Stimulated activated CD4-positive, alpha-beta T cell treated with anti-CD3 and anti-CD28 coated beads, Interleukin-2, amount 100 ng/mL, for 48 hours (primary cell): ENCODE measurements around the gene ACER1.
"Not testable (repeated sequence)": the region's sequence is repeated elsewhere in the genome, so short reads cannot be mapped to it uniquely, and the experiment has no call there.

ENCODE experiments used
- DNase-seq, 2 donors: peaks; one replicate each; pipeline ENCODE4 v3.0.0-alpha.2; 2020

ACER1 gene

DNA sequence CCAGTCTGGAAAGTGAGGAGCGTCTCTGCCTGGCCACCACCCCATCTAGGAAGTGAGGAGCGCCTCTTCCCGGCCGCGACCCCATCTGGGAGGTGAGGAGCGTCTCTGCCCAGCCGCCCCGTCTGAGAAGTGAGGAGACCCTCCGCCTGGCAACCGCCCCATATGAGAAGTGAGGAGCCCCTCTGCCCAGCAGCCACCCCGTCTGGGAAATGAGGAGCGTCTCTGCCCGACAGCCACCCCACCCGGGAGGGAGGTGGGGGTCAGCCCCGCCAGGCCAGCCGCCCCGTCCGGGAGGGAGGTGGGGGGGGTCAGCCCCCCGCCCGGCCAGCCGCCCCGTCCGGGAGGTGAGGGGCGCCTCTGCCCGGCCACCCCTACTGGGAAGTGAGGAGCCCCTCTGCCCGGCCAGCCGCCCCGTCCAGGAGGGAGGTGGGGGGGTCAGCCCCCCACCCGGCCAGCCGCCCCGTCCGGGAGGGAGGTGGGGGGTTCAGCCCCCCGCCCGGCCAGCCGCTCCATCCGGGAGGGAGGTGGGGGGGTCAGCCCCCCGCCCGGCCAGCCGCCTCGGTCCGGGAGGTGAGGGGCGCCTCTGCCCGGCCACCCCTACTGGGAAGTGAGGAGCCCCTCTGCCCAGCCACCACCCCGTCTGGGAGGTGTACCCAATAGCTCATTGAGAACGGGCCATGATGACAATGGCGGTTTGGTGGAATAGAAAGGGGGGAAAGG lies 22.1 kb upstream of the ACER1 start:
- DNase-seq = not testable (repeated sequence)

DNA sequence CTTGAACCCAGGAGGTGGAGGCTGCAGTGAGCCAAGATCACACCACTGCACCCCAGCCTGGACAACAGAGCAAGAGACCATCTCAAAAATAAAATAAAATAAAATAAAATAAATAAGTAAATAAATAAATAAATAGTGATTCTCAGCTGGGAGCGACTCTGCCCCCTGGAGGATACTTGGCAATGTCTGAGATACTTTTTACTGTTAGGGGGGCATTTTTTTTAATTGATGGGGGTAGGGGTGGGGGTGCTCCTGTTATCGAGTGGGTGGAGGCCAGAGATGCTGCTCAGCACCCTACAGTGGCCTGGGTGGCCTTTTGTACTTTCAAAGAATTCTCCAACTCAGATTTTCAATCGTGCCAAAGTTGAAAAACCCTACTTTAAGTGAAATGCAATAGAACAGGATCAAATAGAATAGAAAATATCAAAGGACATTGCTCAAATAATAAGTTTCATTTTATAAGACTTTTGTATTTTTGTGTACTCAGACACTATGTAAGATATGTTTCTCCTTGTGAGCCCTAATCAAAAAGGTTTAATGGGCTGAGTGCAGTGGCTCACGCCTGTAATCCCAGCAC lies 20.8 kb upstream of the ACER1 start:
- DNase-seq = no peak

DNA sequence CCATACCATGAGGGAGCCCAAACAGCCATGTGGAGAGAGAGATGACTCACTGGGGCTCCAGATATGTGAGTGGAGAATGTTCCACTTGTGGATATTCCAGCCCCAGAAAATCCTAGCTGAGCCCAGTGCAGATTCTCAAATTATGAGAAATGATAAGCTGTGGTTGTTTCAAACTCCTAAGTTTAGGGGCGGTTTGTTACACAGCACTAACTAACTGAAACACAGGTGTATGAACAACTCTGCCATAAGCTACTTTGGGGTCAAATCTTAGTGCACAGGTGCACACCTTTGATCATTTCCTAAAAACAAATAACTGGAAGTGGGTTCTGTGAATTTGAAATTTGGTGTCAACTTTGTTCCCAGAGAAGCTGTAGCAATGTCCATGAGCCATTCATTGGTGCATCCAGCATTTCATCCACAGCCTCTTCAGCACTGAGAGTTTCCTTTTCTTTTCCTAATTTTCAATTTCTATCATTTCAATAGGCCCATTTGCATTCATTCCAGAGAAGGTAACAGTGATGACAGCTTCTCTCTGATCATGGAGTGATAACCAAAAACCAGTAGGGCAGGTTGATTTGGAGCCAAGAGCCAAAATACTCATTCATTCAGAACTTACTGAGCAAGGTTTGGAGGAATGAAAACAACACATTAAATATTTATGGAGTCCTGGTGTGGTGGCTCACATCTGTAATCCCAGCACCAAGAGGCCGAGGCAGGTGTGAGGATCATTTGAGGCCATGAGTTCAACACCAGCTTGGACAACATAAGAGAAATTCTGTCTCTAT lies 19.2 kb upstream of the ACER1 start:
- no peak for DNase-seq

DNA sequence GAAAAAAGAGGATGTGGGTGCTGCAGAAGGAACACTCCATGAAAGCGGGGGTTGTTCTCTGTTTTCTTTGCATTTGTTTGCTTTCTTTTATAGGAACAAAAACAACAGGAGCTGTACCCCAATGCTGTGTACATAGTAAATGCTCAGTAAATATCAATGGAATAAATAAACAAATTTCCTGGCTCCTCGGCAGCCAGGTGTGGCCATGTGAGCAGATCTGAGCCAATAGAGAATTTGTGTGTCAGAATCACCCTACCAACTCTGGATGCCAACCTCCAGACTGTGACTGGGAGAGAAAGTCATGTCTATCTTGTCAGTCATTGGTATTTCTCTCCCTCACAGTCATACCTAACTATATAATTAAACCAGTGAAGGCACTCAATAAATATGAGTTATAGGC lies 17.3 kb upstream of the ACER1 start:
- DNase-seq = no peak

DNA sequence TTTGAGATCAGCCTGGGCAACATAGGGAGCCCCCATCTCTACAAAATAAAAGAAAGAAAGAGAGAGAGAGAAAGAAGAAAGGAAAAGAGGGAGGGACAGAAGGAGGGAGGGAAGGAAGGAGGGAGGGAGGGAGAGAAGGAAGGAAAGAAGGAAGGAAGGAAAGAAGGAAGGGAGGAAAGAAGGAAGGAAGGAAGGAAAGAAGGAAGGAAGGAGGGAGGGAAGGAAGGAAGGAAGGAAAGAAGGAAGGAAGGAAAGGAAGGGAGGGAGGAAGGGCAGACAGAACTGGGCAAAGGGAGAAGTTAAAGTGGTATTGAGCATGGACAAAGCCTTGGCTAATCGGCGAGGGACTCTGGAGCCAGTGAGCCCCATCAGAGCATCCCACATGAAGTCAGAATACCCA lies 15.9 kb upstream of the ACER1 start:
- not testable (repeated sequence) for DNase-seq

DNA sequence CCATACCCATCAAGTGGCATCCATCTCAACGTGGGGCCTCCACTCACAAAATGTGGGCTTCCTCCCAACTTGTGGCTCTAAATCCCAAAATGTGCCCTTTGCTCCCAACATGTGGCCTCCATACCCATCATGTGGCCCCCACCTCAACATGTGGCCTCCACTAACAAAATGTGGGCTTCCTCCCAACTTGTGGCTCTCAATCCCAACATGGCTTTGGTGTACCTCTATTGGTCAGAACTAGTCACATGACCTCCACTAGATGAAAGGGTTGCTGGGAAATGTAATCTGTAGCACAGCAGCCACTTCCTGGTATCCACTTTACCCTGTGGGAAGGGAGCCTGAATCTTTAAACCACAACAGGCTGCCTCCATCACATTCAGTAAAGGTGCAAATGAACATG lies 10.1 kb upstream of the ACER1 start:
- no peak for DNase-seq

DNA sequence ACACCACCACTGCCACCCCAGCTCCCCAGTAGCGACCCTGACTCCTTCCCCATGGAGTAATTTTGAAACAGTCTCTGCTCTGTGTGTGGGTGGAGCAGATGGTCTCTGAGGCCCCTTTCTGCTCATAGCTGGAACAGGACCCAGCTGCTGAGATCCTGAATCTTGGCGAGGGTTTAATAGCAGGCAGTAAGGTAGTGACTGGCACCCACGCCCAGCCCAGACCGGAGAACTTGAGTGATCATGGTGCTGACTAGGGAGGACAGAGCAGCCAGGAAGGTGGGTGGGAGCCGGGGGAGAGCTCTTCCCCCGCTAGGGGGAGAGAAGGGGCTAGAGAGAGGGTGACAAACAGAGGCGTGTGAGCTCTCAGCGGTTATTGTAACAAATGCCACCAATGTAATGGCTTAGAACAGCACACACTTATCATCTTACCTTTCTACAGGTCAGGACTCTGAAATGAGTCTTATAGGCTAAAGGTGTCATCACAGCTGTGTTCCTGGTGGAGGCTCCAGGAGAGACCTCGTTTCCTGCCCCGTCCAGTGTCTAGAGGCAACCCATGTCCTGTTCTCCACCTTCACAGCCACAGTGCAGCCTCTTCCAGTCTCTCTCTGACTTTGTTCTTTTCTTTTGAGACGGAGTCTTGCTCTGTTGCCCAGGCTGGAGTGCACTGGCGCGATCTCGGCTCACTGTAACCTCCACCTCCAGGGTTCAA lies 7.2 kb upstream of the ACER1 start:
- no peak for DNase-seq

DNA sequence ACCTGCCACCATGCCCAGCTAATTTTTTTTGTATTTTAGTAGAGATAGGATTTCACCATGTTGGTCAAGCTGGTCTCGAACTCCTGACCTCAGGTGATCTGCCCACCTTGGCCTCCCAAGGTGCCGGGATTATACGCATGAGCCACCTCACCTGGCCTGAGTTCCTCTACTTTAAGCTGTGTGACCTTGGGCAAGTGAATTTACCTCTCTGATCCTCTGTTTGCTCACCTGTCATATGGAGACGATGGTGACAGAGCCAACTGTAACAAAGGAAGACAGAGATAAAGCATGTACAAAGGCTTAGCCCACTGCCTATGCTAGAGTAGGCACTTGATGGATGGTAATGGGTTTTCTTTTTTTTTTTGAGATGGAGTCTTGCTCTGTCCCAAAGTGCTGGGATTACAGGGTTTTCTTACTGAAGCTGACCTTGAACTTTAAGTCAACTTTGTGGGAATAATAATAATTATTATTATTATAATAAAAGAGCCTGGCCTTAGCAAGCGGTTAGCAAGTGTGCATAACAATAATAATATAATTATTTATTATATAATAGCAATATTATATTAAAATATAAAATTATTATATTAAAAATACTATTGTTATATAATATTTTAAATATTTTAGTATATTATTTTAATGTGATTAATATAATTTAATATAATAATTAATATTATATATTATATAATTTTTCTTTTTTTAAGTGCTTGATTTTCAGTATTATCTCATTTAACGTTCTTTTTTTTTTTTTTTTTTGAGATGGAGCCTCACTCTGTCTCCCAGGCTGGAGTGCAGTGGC lies 1.3 kb upstream of the ACER1 start:
- DNase-seq = no peak

DNA sequence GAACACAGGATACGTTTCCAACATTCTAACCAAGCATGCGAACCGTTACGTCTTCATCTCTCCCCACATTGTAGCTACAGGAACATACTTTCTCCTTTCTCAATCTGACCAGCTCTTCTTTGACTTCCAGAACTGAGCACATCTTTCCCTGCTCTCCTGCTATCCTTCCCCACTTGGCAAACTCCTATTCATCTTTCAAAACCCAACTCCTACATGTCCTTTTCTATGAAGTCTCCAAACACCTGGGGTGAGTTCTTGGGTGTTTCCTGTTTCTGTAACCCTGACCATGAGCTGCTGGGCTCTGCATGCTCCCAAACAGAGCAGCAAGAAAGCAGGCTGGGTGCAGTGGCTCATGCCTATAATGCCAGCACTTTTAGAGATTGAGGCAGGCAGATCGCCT lies 6.6 kb downstream of the ACER1 start:
- no peak for DNase-seq

DNA sequence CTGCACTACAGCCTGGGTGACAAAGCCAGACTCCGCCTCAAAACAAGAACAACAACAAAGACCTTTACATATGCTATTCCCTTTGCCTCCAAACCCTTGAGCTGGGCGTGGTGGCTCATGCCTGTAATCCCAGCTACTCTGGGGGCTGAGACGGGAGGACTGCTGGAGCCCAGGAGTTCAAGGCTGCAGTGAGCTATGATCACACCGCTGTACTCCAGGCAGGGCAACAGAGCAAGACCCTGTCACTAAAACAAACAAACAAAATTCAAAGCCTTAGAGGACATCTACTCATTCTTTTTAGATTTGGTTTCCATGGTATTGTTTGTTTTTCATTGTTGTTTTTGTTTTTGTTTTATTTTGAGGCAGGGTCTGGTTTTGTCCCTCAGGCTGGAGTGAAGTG lies 7.8 kb downstream of the ACER1 start:
- DNase-seq = no peak

DNA sequence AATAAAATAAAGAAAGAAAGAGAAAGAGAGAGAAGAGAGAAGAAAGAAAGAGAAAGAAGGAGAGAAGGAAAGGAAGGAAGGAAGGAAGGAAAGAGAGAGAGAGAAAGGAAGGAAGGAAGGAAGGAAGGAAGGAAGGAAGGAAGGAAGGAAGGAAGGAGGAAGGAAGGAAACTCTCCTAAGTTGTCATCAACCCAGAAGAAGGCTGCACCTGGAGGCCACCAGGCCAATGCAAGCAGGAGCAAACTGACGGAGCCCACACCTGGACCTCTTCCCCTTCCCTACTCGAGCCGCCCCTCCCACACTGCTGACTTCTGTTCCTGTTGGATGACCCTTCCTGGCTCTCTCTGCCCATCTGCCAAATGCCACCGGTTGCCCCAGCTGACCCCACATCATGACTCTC lies 8.7 kb downstream of the ACER1 start:
- DNase-seq = no peak

DNA sequence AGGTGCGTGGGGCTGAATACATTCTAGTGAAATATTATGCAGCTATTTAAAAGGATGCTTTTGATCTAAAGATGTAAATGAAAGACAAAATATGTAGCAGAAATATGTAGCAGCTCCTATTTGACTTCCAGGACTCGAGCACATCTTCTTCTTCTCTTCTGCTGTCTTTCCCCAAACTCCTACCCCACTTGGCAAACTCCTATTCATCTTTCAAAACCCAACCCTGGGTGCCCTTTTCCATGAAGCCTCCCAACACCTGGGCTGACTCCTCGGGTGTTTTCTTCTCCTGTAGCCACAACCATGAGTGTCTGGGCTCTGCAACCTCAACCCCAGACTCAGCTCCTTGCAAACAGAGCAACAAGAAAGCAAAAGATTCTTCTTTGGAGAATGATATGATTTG lies 11.1 kb downstream of the ACER1 start:
- DNase-seq = no peak

DNA sequence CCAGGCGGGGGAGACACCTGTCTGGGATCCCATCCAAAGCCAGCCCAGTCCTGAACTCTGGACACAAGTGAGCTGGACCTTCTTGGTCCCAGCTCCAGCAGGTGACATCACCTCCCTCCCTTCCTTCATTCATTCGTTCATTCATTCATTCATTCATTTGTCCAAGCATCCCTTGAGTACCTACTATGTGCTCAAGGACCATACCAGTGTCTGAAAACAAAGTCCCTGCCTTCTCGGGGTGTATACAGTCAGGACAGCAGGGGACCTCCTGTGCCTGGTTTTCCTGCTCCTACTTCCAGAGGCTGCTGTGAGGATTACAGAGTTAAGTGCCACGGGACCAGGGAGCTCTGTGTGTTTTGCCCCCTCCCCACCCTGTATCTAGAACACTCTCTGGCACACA lies 14.0 kb downstream of the ACER1 start:
- DNase-seq = no peak

DNA sequence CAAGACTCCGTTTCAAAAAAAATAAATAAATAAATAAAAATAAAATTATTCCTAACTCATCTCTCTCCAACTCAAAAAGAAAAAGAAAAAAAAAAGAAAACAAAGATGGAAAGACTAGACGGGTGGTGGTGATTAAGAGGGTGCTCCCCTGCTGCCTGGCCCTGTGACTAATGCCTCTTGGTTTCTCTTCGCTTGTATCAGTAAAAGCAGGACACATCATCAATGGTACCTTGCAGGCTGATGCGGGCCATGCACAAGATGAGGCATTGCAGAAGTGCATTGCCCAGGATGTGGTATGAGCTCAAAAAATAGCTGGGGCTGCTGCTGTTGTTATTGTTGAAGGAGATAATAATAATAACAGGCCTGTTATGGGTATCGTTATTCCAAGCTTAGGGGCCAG lies 14.6 kb downstream of the ACER1 start:
- peak in 1 of 2 donors; percentile 12 for DNase-seq

DNA sequence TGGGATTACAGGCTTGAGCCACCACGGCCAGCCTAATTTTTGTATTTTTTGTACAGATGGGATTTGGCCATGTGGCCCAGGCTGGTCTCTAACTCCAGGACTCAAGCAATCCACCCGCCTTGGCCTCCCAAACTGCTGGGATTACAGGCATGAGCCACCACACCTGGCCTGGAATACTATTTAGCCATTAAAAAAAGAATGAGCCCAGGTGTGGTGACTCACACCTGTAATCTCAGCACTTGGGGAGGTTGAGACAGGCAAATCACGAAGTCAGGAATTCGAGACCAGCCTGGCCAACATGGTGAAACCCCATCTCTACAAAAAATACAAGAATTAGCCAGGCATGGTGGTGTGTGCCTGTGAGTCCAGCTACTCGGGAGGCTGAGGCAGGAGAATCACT lies 17.8 kb downstream of the ACER1 start:
- not testable (repeated sequence) for DNase-seq

DNA sequence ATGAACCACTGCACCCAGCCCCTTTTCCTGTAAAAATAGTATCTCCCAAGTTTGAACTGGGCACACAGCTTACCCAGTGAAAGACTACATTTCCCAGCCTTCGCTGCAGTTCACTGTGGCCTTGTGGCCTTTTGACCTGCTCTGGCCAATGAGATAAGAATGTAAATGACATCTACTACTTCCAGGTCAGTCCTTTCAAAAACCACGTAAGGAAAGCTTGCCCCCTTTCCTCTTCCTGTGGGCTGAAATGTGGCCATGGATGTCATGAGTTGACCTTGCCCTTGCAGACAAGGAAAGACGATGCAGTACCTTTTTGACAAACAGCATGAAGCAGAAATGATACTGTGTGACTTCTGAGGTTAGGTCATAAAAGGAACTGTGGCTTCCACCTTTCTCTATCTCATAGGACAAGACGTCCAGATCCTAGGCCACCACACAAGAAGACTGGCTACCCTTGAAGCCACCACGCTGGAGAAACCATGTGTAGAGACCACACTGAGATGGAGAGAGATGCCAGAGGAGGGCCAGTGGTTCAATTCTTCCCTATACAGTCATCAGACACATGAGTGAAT lies 19.9 kb downstream of the ACER1 start:
- DNase-seq = no peak

DNA sequence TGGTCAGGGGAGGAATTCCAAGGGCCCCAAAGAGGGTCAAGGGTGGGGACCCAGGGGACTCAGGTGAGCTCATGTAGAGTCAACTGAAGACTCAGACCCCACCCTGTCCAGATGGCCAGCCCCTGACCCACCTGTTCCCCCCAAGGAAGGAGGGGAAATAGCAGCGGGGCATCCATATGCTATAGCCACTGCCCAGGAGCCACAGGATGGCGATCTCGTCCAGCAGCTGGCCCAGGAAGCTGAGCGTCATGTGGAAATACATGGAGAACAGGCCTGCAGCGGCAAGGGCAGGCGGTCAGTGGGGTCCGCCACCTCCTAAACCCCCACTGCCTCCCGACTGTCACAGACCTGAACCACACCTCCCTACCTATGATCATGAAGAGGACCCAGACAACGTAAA lies 21.4 kb downstream of the ACER1 start:
- no peak for DNase-seq

DNA sequence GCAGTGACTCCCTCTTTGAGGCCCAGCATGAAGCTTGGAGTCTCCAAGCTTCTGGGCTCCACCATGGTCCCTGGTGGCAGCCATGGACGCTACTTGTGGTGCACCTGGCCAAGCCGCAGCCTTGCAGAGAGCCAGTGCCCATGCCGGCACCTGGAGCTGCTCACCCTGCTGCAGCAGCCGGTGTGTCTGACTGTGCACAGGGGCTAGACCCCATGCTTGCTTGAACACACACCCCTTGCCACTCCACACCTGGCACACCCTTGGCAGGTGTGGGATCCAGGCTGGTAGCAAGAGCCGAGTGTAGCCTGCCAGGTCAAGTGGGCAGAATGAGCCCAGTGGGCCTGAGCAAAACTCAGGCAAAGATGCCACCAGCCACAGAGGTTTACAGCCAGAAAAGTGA lies 35.0 kb downstream of the ACER1 start:
- no peak for DNase-seq

DNA sequence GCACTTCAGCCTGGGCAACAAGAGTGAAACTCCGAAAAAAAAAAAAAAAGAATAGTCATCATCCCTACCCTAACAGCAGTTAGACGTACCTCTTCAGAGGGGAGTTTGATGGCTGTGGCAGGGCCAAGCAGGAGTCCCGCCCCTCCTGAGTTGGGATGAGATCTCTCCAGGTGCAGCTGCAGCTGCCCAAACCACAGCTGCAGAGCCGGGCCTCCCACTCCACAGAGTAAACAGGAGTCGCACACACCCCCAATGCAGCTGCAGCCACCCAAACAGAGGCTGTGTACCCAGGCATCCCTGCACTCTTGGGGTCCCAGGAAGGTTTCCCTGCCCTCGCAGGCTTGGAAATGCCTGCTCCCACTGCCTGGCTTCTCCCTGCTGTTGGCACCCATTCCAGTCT lies 36.2 kb downstream of the ACER1 start:
- no peak for DNase-seq

DNA sequence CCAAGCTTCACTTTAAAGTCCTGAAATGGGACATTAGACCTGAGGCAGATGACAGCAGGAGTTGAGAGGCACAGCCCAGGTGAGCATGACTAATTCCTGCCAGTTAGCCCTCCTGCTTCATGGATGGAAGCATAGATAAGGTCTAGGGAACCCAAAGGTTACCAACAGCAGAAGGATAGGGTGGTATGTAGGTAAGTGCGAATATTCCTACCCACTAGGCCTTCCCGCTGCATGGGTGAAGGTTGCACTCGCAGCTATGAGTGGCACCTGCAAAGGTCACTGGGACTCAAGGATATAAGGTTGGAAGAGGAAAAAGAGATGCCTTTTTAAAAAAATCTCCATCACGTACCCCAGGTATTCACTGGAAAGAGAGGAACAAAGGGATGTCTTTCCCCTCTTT lies 41.4 kb downstream of the ACER1 start:
- no peak for DNase-seq

DNA sequence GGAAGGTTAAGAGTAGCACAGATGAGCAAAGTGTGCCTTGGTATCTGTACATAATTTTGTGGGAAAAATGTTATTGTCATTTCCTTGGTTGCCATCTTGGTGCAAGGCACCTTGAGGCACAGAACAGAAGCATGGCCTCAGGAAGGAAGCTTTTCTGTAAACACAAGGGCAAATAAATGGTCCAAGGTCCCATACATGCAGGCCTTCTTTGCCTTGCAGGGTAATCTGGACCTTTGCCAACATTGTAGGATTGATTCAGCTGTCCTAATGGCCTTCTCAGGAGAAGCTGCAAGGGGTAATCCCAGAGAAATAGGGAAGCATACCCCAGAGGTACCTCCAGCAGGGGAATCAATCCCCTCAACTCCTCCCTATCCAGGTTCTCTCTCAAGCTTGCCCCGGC lies 44.7 kb downstream of the ACER1 start:
- no peak for DNase-seq

DNA sequence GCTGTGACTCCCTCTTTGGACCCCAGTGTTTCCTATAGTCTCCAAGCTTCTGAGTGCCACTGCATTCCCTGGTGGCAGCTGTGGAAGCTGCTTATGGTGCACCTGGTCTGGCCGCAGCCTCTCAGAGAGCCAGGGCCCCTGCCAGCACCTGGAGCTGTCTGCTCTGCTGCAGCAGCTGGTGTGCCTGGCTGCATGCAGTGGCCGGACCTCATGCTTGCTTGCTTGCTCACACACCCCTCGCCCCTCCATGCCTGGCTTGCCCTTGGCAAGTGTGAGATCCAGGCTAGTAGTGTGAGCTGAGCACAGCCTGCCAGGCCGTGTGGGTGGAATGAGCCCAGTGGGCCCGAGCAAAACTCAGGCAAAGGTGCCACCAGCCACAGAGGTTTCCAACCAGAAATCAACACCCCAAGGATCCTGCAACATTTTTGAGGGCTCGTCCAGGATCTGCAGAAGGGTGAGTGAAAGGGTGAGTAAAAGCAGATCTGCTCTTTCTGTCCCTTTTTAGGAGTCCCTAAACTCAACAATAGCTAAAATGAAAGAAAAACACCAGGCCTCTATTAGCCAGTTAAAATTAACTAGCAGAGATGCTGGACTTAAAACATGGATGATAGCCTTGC lies 46.0 kb downstream of the ACER1 start:
- no peak for DNase-seq
